CD4-positive, alpha-beta T cell (primary cell): Measurements from ENCODE around the gene SLC2A3. TPM values are rescaled to one million over a fixed set of nuclear protein-coding genes. Genes with fewer than 3 reads are reported as not detected.
"Not testable (repeated sequence)": the region's sequence is repeated elsewhere in the genome, so short reads cannot be mapped to it uniquely, and the experiment has no call there.

Experiments used
- ATAC-seq: fragments of 200-7000 bp; cut with Tn5 transposase; one replicate; pipeline ENCODE4 v1.10.0; 2022; ENCODE audit warnings: mild to moderate bottlenecking; ENCODE audit not compliant: poor library complexity
- CTCF ChIA-PET: fragments of 350-600 bp; sonication (Branson Sonifier 250); formaldehyde crosslinking; loops from one replicate; lab custom pipeline; 2021; ENCODE audit warnings: antibody characterized with exemption, inconsistent platforms; lab: Charles Lee
- POLR2A ChIA-PET: fragments of 350-600 bp; sonication (Branson Sonifier 250); formaldehyde crosslinking; loops from one replicate; lab custom pipeline; 2021; ENCODE audit warnings: antibody characterized with exemption, inconsistent platforms; lab: Charles Lee
- DNase-seq, 14 experiments: peaks; one replicate each; pipeline ENCODE4 v3.0.0-alpha.2; 2013 to 2020; ENCODE audit warnings: mixed read lengths in 2 of 14
- H3K27ac ChIP-seq, 2 donors: one replicate each; pipeline versions ENCODE4 v1.5.1 to v1.7.0; 2013; ENCODE audit warnings: low read length in 2 of 2, low read depth in 1 of 2, mild to moderate bottlenecking in 1 of 2
- H3K27me3 ChIP-seq, 2 experiments: 1 replicate in 1 of 2; 2 replicates in 1 of 2; pipeline versions ENCODE4 v1.6.1 to v1.7.0; 2013; ENCODE audit warnings: low read length in 2 of 2, control low read depth in 1 of 2, mild to moderate bottlenecking in 1 of 2, moderate library complexity in 1 of 2; ENCODE audit not compliant: insufficient read depth in 2 of 2, control insufficient read depth in 1 of 2
- H3K36me3 ChIP-seq: one replicate; pipeline ENCODE4 v1.6.1; 2013; ENCODE audit warnings: low read length, control low read depth; ENCODE audit not compliant: insufficient read depth
- H3K4me1 ChIP-seq: one replicate; pipeline ENCODE4 v1.6.1; 2013; ENCODE audit warnings: low read length, control low read depth; ENCODE audit not compliant: insufficient read depth
- H3K4me3 ChIP-seq: one replicate; pipeline ENCODE4 v1.5.1; 2013; ENCODE audit warnings: mild to moderate bottlenecking, low read length, moderate library complexity
- H3K9me3 ChIP-seq, 2 experiments: 1 replicate in 1 of 2; 2 replicates in 1 of 2; pipeline versions ENCODE4 v1.6.1 to v1.7.0; 2013; ENCODE audit warnings: low read length in 2 of 2, mild to moderate bottlenecking in 2 of 2, control low read depth in 1 of 2, moderate library complexity in 1 of 2; ENCODE audit not compliant: control insufficient read depth in 1 of 2, insufficient read depth in 1 of 2
- H3K27ac Mint-ChIP-seq: one replicate; pipeline ENCODE4 v1.8.0; 2020; ENCODE audit warnings: mixed read lengths
- H3K27me3 Mint-ChIP-seq: one replicate; pipeline ENCODE4 v1.8.0; 2021; ENCODE audit warnings: mixed read lengths
- H3K36me3 Mint-ChIP-seq: one replicate; pipeline ENCODE4 v1.8.0; 2021; ENCODE audit warnings: low read depth, mixed read lengths
- H3K4me1 Mint-ChIP-seq: one replicate; pipeline ENCODE4 v1.8.0; 2021; ENCODE audit warnings: low read depth, mixed read lengths
- H3K4me3 Mint-ChIP-seq: one replicate; pipeline ENCODE4 v1.8.0; 2020; ENCODE audit warnings: mild to moderate bottlenecking, mixed read lengths
- H3K9me3 Mint-ChIP-seq: one replicate; pipeline ENCODE4 v1.8.0; 2020; ENCODE audit warnings: mixed read lengths
- intact Hi-C, 2 experiments: fragments of 100-400 bp; cut with DNase I in 1 of 2; cut with micrococcal nuclease in 1 of 2; formaldehyde crosslinking; loops; one replicate each; pipeline versions ENCODE4 v1.15.1 to v1.9.0; 2023 to 2025; cut with DNase I, micrococcal nuclease
- total RNA-seq, 174 experiments: library from RNA in 2 of 174; stranded (reverse) in 2 of 174; gene quantifications; one replicate each; pipeline ENCODE4 v1.2.3 and lab custom pipeline; 2021 to 2026
- TF ChIP-seq, protein P1 (sequence below): fragments of 200-600 bp; IDR thresholded peaks from one replicate; pipeline ENCODE4 v1.8.0; 2022; ENCODE audit warnings: antibody characterized with exemption, mild to moderate bottlenecking

The SLC2A3 gene
- total RNA-seq, 2 experiments from 2014 or later = 929 to 939 TPM

GRCh38 chr12:7954418-7954817 lies 18.4 kb upstream of the SLC2A3 start:
- H3K27ac Mint-ChIP-seq, H3K4me1 ChIP-seq, H3K36me3 Mint-ChIP-seq, DNase-seq, H3K4me3 Mint-ChIP-seq, POLR2A ChIA-PET, H3K27me3 Mint-ChIP-seq, H3K9me3 Mint-ChIP-seq, H3K36me3 ChIP-seq, H3K27me3 ChIP-seq, H3K27ac ChIP-seq, intact Hi-C loops, H3K9me3 ChIP-seq, CTCF ChIA-PET, ATAC-seq, H3K4me3 ChIP-seq: not testable (repeated sequence)
- H3K4me1 Mint-ChIP-seq = peaks cover 15% of the 10 kb centered on the region

DNA sequence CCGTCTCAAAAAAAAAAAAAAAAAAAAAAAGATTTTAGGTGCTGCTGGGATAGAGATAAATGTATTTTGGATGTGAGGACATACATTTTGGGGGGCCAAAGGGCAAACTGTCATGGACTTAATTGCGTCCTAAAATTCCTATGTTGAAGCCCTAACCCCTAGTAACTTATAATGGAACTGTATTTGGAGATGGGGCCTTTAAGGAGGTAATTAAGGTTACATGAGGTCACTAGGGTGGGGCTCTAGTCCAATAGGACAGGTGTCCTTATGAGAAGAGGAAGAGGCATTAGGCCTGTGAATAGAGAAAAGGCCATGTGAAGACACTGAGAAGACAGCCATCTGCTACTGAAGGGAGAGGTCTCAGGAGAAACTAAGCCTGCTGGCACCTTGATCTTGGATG lies 17.9 kb upstream of the SLC2A3 start:
- H3K4me3 ChIP-seq, H3K27ac Mint-ChIP-seq, ATAC-seq: not testable (repeated sequence)

DNA sequence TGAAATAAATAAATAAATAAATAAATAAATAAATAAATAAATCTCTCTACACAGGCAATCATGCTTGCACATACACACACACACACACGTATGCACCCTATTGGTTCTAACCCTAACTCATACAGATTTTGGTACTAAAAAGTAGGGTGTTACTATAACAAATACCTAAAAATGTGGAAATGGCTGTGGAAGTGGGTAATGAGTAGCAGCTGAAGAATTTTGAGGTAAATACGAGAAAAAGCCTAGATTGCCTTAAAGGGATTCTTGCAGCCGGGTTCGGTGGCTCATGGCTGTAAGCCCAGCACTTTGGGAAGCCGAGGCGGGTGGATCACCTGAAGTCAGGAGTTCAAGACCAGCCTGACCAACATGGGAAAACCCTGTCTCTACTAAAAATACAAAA lies 15.7 kb upstream of the SLC2A3 start:
- Mint-ChIP-seq H3K4me1 (no peaks in the 10 kb centered on the region), H3K27me3 (no peaks in the 10 kb centered on the region), H3K4me3 (no peak overlapping the region), H3K36me3 (no peaks in the 10 kb centered on the region), H3K27ac (no peak overlapping the region), H3K9me3 (no peaks in the 10 kb centered on the region)
- ATAC-seq (no peak), DNase-seq (no peak)
- H3K27me3 ChIP-seq = no peaks in the 10 kb centered on the region
- H3K4me1 ChIP-seq = no peaks in the 10 kb centered on the region
- H3K4me3 ChIP-seq = no peak overlapping the region
- CTCF ChIA-PET = interaction anchor here (1.0 kb wide), 1 partner anchor 14 kb away, joined by 3 read pairs; no protein-coding TSS in a partner anchor
- POLR2A ChIA-PET = no interaction called here
- no peaks in the 10 kb centered on the region for H3K9me3 ChIP-seq
- intact Hi-C loops = no loop called here
- no peak overlapping the region for H3K27ac ChIP-seq
- no peaks in the 10 kb centered on the region for H3K36me3 ChIP-seq
- TF ChIP-seq, protein P1, sequence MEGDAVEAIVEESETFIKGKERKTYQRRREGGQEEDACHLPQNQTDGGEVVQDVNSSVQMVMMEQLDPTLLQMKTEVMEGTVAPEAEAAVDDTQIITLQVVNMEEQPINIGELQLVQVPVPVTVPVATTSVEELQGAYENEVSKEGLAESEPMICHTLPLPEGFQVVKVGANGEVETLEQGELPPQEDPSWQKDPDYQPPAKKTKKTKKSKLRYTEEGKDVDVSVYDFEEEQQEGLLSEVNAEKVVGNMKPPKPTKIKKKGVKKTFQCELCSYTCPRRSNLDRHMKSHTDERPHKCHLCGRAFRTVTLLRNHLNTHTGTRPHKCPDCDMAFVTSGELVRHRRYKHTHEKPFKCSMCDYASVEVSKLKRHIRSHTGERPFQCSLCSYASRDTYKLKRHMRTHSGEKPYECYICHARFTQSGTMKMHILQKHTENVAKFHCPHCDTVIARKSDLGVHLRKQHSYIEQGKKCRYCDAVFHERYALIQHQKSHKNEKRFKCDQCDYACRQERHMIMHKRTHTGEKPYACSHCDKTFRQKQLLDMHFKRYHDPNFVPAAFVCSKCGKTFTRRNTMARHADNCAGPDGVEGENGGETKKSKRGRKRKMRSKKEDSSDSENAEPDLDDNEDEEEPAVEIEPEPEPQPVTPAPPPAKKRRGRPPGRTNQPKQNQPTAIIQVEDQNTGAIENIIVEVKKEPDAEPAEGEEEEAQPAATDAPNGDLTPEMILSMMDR = no peak

More for the DNA sequence above, 17.9 kb upstream of the SLC2A3 start:
- H3K27ac ChIP-seq, DNase-seq, H3K4me1 ChIP-seq, CTCF ChIA-PET, H3K4me3 Mint-ChIP-seq, H3K27me3 Mint-ChIP-seq, H3K4me1 Mint-ChIP-seq, H3K9me3 Mint-ChIP-seq, H3K36me3 ChIP-seq, H3K9me3 ChIP-seq, H3K27me3 ChIP-seq, intact Hi-C loops, H3K36me3 Mint-ChIP-seq, POLR2A ChIA-PET: not testable (repeated sequence)

GRCh38 chr12:7950230-7950943 lies 14.4 kb upstream of the SLC2A3 start:
- H3K9me3 Mint-ChIP-seq, H3K27ac Mint-ChIP-seq, H3K4me1 ChIP-seq, H3K4me3 ChIP-seq, H3K27me3 Mint-ChIP-seq, H3K4me3 Mint-ChIP-seq, ATAC-seq, H3K27ac ChIP-seq, DNase-seq, intact Hi-C loops, H3K4me1 Mint-ChIP-seq, H3K9me3 ChIP-seq, H3K27me3 ChIP-seq, H3K36me3 ChIP-seq, H3K36me3 Mint-ChIP-seq, POLR2A ChIA-PET: not testable (repeated sequence)
- CTCF ChIA-PET = interaction anchor here (1.0 kb wide), 1 partner anchor 13 kb away, joined by 3 read pairs; no protein-coding TSS in a partner anchor
